SK-N-SH (cell line): Measurements from ENCODE around the gene AHSP. TPM values are rescaled to one million over a fixed set of nuclear protein-coding genes. Genes with fewer than 3 reads are reported as not detected.

Source experiments
- CTCF ChIA-PET: fragments of 300-600, 350-600 bp; formaldehyde crosslinking; extraction: SDS; loops from one replicate; lab custom pipeline; 2021; lab: Yijun Ruan, JAX
- POLR2A ChIA-PET: fragments of 350-600 bp; sonication (Branson Sonifier 250); formaldehyde crosslinking; extraction: SDS; loops from one replicate; lab custom pipeline; 2020; ENCODE audit warnings: antibody characterized with exemption, inconsistent platforms; lab: Yijun Ruan, JAX
- DNase-seq: peaks from one replicate; pipeline ENCODE4 v3.0.0; 2012
- H2AFZ ChIP-seq: fragments of 200-600 bp; sonication (generic); 2 replicates; pipeline ENCODE4 v1.8.1; 2016; ENCODE audit warnings: antibody characterized with exemption, mild to moderate bottlenecking, low read depth
- H3F3A ChIP-seq: fragments of 200-600 bp; sonication (generic); replicated peaks from 2 replicates; pipeline ENCODE3; 2016; ENCODE audit warnings: antibody characterized with exemption, mild to moderate bottlenecking; ENCODE audit not compliant: insufficient read depth
- H3K27ac ChIP-seq, 2 experiments: fragments of 200-500 bp in 1 of 2; fragments of 200-600 bp in 1 of 2; sonication (Bioruptor generic) in 1 of 2; sonication (generic), shearing (Covaris generic) in 1 of 2; 2 replicates each; pipeline versions ENCODE4 v1.5.1 to v1.6.1; 2014 to 2016; ENCODE audit warnings: low read depth in 2 of 2, inconsistent platforms in 1 of 2, low read length in 1 of 2, mild to moderate bottlenecking in 1 of 2, mixed read lengths in 1 of 2
- H3K27me3 ChIP-seq: fragments of 200-600 bp; sonication (generic), shearing (Covaris generic); 2 replicates; pipeline ENCODE4 v1.6.1; 2016; ENCODE audit warnings: mixed run types; ENCODE audit not compliant: insufficient read depth
- H3K36me3 ChIP-seq, 2 experiments: fragments of 200-500 bp in 1 of 2; fragments of 200-600 bp in 1 of 2; sonication (Bioruptor generic) in 1 of 2; sonication (generic) in 1 of 2; replicated peaks in 1 of 2; 2 replicates each; pipeline versions ENCODE3 to v1.5.1; 2014 to 2016; ENCODE audit warnings: low read length in 1 of 2, mild to moderate bottlenecking in 1 of 2; ENCODE audit not compliant: insufficient read depth in 2 of 2, control insufficient read depth in 1 of 2
- H3K4me1 ChIP-seq, 2 experiments: fragments of 200-500 bp in 1 of 2; fragments of 200-600 bp in 1 of 2; sonication (Bioruptor generic) in 1 of 2; sonication (generic), shearing (Covaris generic) in 1 of 2; 2 replicates each; pipeline versions ENCODE4 v1.5.1 to v1.6.1; 2014 to 2016; ENCODE audit warnings: low read depth in 1 of 2, low read length in 1 of 2, mixed run types in 1 of 2; ENCODE audit not compliant: insufficient read depth in 2 of 2, control insufficient read depth in 1 of 2
- H3K4me2 ChIP-seq: fragments of 200-600 bp; sonication (generic), shearing (Covaris generic); 2 replicates; pipeline ENCODE4 v1.6.1; 2017; ENCODE audit warnings: mixed run types
- H3K4me3 ChIP-seq, 2 experiments: fragments of 200-500 bp in 1 of 2; fragments of 200-600 bp in 1 of 2; sonication (Bioruptor generic) in 1 of 2; sonication (generic), shearing (Covaris generic) in 1 of 2; 2 replicates each; pipeline versions ENCODE4 v1.5.1 to v1.8.1; 2014 to 2016; ENCODE audit warnings: low read depth in 2 of 2, inconsistent platforms in 1 of 2, low read length in 1 of 2, mild to moderate bottlenecking in 1 of 2, mixed read lengths in 1 of 2, moderate library complexity in 1 of 2
- H3K79me2 ChIP-seq: fragments of 200-600 bp; sonication (generic); 2 replicates; pipeline ENCODE4 v1.8.1; 2017; ENCODE audit warnings: mild to moderate bottlenecking; ENCODE audit not compliant: insufficient read depth
- H3K9ac ChIP-seq: fragments of 200-600 bp; sonication (generic); 2 replicates; pipeline ENCODE4 v1.6.1; 2017; ENCODE audit warnings: mixed run types
- H3K9me2 ChIP-seq: fragments of 200-600 bp; sonication (generic); 2 replicates; pipeline ENCODE4 v1.6.1; 2017; ENCODE audit warnings: mixed run types
- H3K9me3 ChIP-seq: fragments of 200-600 bp; sonication (generic); 2 replicates; pipeline ENCODE4 v1.6.1; 2017; ENCODE audit warnings: mixed run types, mild to moderate bottlenecking, moderate library complexity
- H4K20me1 ChIP-seq: fragments of 200-600 bp; sonication (generic); 2 replicates; pipeline ENCODE4 v1.6.1; 2017; ENCODE audit warnings: mild to moderate bottlenecking, mixed run types; ENCODE audit not compliant: insufficient read depth
- CHD2 ChIP-seq: fragments of 150-350 bp; IDR thresholded peaks from 2 replicates; pipeline ENCODE4 v1.6.1; 2018; ENCODE audit warnings: low read length; ENCODE audit not compliant: partially characterized antibody
- ELF1 ChIP-seq: IDR thresholded peaks from 2 replicates; pipeline ENCODE4 v1.4.0; 2012
- EP300 ChIP-seq, 2 experiments: IDR thresholded peaks; 2 replicates each; pipeline versions ENCODE4 v1.4.0 to v1.6.1; 2012; ENCODE audit warnings: borderline replicate concordance in 1 of 2, low read depth in 1 of 2, low read length in 1 of 2
- EZH2phosphoT487 ChIP-seq: fragments of 200-600 bp; sonication (generic); IDR thresholded peaks from 2 replicates; pipeline ENCODE4 v1.6.1; 2017; ENCODE audit warnings: low read depth, mixed run types, mild to moderate bottlenecking, antibody characterized with exemption, moderate library complexity, borderline replicate concordance
- FOSL2 ChIP-seq: IDR thresholded peaks from 2 replicates; pipeline ENCODE4 v1.4.0; 2012; ENCODE audit warnings: low read depth, mild to moderate bottlenecking, moderate library complexity, borderline replicate concordance
- FOXJ3 ChIP-seq: sonication (generic); formaldehyde crosslinking; IDR thresholded peaks from 2 replicates; pipeline ENCODE4 v1.5.1; 2020; ENCODE audit warnings: mild to moderate bottlenecking, missing genetic modification reagents
- FOXM1 ChIP-seq: IDR thresholded peaks from 2 replicates; pipeline ENCODE4 v1.4.0; 2012; ENCODE audit warnings: low read depth, mild to moderate bottlenecking
- GABPA ChIP-seq: IDR thresholded peaks from 2 replicates; pipeline ENCODE4 v1.4.0; 2012; ENCODE audit warnings: low read depth, mild to moderate bottlenecking
- GATA2 ChIP-seq: sonication (generic); formaldehyde crosslinking; IDR thresholded peaks from 2 replicates; pipeline ENCODE4 v1.5.0; 2020; ENCODE audit warnings: mild to moderate bottlenecking, missing genetic modification reagents
- JUND ChIP-seq: IDR thresholded peaks from 2 replicates; pipeline ENCODE4 v1.4.0; 2012
- MEF2A ChIP-seq: IDR thresholded peaks from 2 replicates; pipeline ENCODE4 v1.4.0; 2012; ENCODE audit warnings: low read depth, borderline replicate concordance
- MXI1 ChIP-seq: IDR thresholded peaks from 2 replicates; pipeline ENCODE4 v1.6.1; 2012; ENCODE audit warnings: mild to moderate bottlenecking, low read depth, low read length, improper control_type of control experiment
- NFIC ChIP-seq: IDR thresholded peaks from 2 replicates; pipeline ENCODE4 v1.4.0; 2012; ENCODE audit warnings: borderline replicate concordance
- RAD21 ChIP-seq: IDR thresholded peaks from 2 replicates; pipeline ENCODE4 v1.6.1; 2012; ENCODE audit warnings: mild to moderate bottlenecking, low read length
- RCOR1 ChIP-seq: fragments of 150-350 bp; IDR thresholded peaks from 2 replicates; pipeline ENCODE4 v1.6.1; 2017; ENCODE audit warnings: antibody characterized with exemption, low read length
- RXRA ChIP-seq: IDR thresholded peaks from 2 replicates; pipeline ENCODE4 v1.4.0; 2012; ENCODE audit warnings: low read depth, mild to moderate bottlenecking, borderline replicate concordance
- SIN3A ChIP-seq: IDR thresholded peaks from 2 replicates; pipeline ENCODE4 v1.6.1; 2012; ENCODE audit warnings: low read depth, mild to moderate bottlenecking, low read length, moderate library complexity, borderline replicate concordance
- TEAD4 ChIP-seq: IDR thresholded peaks from 2 replicates; pipeline ENCODE4 v1.4.0; 2012; ENCODE audit warnings: mild to moderate bottlenecking, borderline replicate concordance; ENCODE audit not compliant: insufficient read depth
- USF1 ChIP-seq: IDR thresholded peaks from 2 replicates; pipeline ENCODE4 v1.4.0; 2012; ENCODE audit warnings: low read depth, borderline replicate concordance
- YY1 ChIP-seq: IDR thresholded peaks from 2 replicates; pipeline ENCODE4 v1.4.0; 2012; ENCODE audit warnings: low read depth, mild to moderate bottlenecking
- WGBS: methylation state at CpG from one replicate; pipeline ENCODE4 v1.1.6; 2017; ENCODE audit warnings: low lambda C conversion rate; 5-methylcytosine and 5-hydroxymethylcytosine counted together
- polyA plus RNA-seq, 3 experiments: library from polyadenylated mRNA; depleted of rRNA; stranded (reverse); fragments of >200 nt; gene quantifications; 2 replicates each; pipeline ENCODE4 v1.2.3, GENCODE V29; 2012
- TF ChIP-seq, protein P1 (sequence below): fragments of 200-600 bp; sonication (generic); IDR thresholded peaks from 2 replicates; pipeline ENCODE4 v1.6.1; 2017; ENCODE audit warnings: antibody characterized with exemption, mild to moderate bottlenecking, moderate library complexity
- TF ChIP-seq, protein P2 (sequence below): IDR thresholded peaks from 2 replicates; pipeline ENCODE4; 2012

AHSP gene
- polyA plus RNA-seq, 1 of the 3 experiments (the other 2 are of a cell fraction), result not detected

DNA sequence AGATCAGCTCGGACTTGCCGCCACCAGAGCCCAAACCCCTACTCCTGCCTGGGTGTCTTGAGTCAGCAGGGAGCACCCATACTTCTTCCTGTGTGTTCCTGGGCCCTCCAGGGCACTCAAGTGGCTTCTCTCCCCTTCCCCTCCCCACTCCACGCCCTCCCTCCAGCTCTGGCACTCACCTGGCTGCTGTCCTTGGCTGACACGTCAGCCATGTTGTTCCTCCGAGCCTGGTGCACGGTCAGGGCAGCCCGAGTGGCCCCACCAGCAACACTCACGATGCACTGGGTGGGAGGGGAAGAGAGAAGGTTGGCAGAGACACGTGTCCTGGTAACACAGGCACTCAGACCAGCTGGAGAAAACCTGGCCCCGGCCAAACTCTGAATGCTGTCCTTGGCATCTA is 31.0 kb upstream of the AHSP start:
- H3F3A ChIP-seq, result no peaks in the 10 kb centered on the region

GRCh38 chr16:31498493-31498892 is 29.2 kb upstream of the AHSP start:
- Histone ChIP-seq H3K9ac (no peak overlapping the region), H3K9me2 (no peaks in the 10 kb centered on the region), H2AFZ (no peak overlapping the region), H3K27me3 (no peaks in the 10 kb centered on the region), H3K9me3 (no peaks in the 10 kb centered on the region), H3K4me3 (no peak overlapping the region), H4K20me1 (no peaks in the 10 kb centered on the region; the same call in 1 of the 2 replicates), H3K4me2 (no peak overlapping the region), H3K4me1 (no peaks in the 10 kb centered on the region), H3F3A (no peaks in the 10 kb centered on the region), H3K79me2 (no peaks in the 10 kb centered on the region), H3K27ac (no peak overlapping the region), H3K36me3 (peaks cover 10 to 51% of the 10 kb centered on the region in 2 experiments)
- DNase-seq, result no peak
- CTCF ChIA-PET, result no interaction called here
- WGBS, result 100% methylated on average over 8 of the region's 8 CpGs
- TF ChIP-seq RXRA (no peak), RCOR1 (no peak), GABPA (no peak), RAD21 (no peak), TEAD4 (no peak), EP300 (IDR thresholded peaks at IDR 0.05; ENCODE audit: borderline replicate concordance in 1 of 2, low read depth in 1 of 2, low read length in 1 of 2) (no peak), ELF1 (no peak), JUND (no peak), EZH2phosphoT487 (no peak), MEF2A (no peak), SIN3A (no peak), FOSL2 (no peak), USF1 (no peak), MXI1 (no peak), YY1 (no peak), CHD2 (no peak), NFIC (no peak)
- TF ChIP-seq, protein P1, sequence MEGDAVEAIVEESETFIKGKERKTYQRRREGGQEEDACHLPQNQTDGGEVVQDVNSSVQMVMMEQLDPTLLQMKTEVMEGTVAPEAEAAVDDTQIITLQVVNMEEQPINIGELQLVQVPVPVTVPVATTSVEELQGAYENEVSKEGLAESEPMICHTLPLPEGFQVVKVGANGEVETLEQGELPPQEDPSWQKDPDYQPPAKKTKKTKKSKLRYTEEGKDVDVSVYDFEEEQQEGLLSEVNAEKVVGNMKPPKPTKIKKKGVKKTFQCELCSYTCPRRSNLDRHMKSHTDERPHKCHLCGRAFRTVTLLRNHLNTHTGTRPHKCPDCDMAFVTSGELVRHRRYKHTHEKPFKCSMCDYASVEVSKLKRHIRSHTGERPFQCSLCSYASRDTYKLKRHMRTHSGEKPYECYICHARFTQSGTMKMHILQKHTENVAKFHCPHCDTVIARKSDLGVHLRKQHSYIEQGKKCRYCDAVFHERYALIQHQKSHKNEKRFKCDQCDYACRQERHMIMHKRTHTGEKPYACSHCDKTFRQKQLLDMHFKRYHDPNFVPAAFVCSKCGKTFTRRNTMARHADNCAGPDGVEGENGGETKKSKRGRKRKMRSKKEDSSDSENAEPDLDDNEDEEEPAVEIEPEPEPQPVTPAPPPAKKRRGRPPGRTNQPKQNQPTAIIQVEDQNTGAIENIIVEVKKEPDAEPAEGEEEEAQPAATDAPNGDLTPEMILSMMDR, result no peak
- TF ChIP-seq, protein P2, sequence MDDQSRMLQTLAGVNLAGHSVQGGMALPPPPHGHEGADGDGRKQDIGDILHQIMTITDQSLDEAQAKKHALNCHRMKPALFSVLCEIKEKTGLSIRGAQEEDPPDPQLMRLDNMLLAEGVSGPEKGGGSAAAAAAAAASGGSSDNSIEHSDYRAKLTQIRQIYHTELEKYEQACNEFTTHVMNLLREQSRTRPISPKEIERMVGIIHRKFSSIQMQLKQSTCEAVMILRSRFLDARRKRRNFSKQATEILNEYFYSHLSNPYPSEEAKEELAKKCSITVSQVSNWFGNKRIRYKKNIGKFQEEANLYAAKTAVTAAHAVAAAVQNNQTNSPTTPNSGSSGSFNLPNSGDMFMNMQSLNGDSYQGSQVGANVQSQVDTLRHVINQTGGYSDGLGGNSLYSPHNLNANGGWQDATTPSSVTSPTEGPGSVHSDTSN, result no peak
- POLR2A ChIA-PET, result no interaction called here

More for the DNA sequence above, 31.0 kb upstream of the AHSP start:
- peaks cover 9 to 66% of the 10 kb centered on the region in 2 experiments for H3K36me3 ChIP-seq
- no peak overlapping the region for H3K27ac ChIP-seq
- H3K4me3 ChIP-seq, result no peak overlapping the region
- H3K4me1 ChIP-seq, result no peaks in the 10 kb centered on the region
- TF ChIP-seq ELF1 (no peak), CHD2 (no peak), FOXM1 (no peak), FOXJ3 (CRISPR knock-in tag) (no peak), GATA2 (CRISPR knock-in tag) (no peak), MXI1 (no peak), TEAD4 (no peak)
- ChIA-PET CTCF (interaction anchor here (0.8 to 2.2 kb wide), 2 partner anchors 36 to 38 kb away, joined by 4 to 8 read pairs; no protein-coding TSS in a partner anchor), POLR2A (interaction anchor here (0.7 to 2.6 kb wide), 2 partner anchors 11 to 15 kb away, joined by 3 to 8 read pairs; partner anchors contain the start of gene RUSF1)
- no peaks in the 10 kb centered on the region for H3K27me3 ChIP-seq
- H3K9me3 ChIP-seq, result no peaks in the 10 kb centered on the region
- H3K9me2 ChIP-seq, result no peaks in the 10 kb centered on the region
- WGBS, result no CpG with 5 or more reads among the region's 10 CpGs
- no peak overlapping the region for H3K9ac ChIP-seq
- no peaks in the 10 kb centered on the region for H3K79me2 ChIP-seq
- no peak overlapping the region for H2AFZ ChIP-seq
- no peak for DNase-seq
- H3K4me2 ChIP-seq, result no peak overlapping the region
- no peaks in the 10 kb centered on the region; the same call in 1 of the 2 replicates for H4K20me1 ChIP-seq
